HL-60 (cell line): ENCODE data around the gene FREM1.

Source experiments
- DNase-seq, 2 experiments: peaks; one replicate each; pipeline ENCODE4 v3.0.0-alpha.2; 2010 to 2020; ENCODE audit warnings: low read depth in 1 of 2, low spot score in 1 of 2
- H3K27ac ChIP-seq: fragments of 250-450 bp; sonication (Bioruptor Pico); replicated peaks from 2 replicates; pipeline ENCODE4 v1.5.1; 2020; ENCODE audit warnings: mild to moderate bottlenecking, moderate library complexity
- H3K27me3 ChIP-seq: fragments of 250-450 bp; sonication (Bioruptor Pico); 2 replicates; pipeline ENCODE4 v1.5.1; 2021; ENCODE audit warnings: mild to moderate bottlenecking, moderate library complexity; ENCODE audit not compliant: insufficient read depth, poor library complexity, severe bottlenecking
- H3K4me3 ChIP-seq: replicated peaks from 2 replicates; pipeline ENCODE4 v1.5.1; 2011; ENCODE audit warnings: mild to moderate bottlenecking, control low read depth, low read length; ENCODE audit not compliant: insufficient read depth
- CTCF ChIP-seq: IDR thresholded peaks from one replicate; pipeline ENCODE4 v1.5.1; 2011; ENCODE audit warnings: low read length, control low read depth, inconsistent platforms; ENCODE audit not compliant: insufficient read depth
- GABPA ChIP-seq: IDR thresholded peaks from 2 replicates; pipeline ENCODE4 v1.6.1; 2012; ENCODE audit warnings: low read depth
- POLR2AphosphoS5 ChIP-seq: IDR thresholded peaks from 2 replicates; pipeline ENCODE4 v1.6.1; 2012; ENCODE audit warnings: low read depth
- SPI1 ChIP-seq: IDR thresholded peaks from 2 replicates; pipeline ENCODE4 v1.6.1; 2012; ENCODE audit warnings: low read depth, mild to moderate bottlenecking, borderline replicate concordance
- TF ChIP-seq, protein P1 (sequence below): IDR thresholded peaks from 2 replicates; pipeline ENCODE4 v1.6.1; 2012; ENCODE audit warnings: low read depth; ENCODE audit not compliant: insufficient replicate concordance

The FREM1 gene

GRCh38 chr9:14713187-14713767, 197.0 kb downstream of the FREM1 start:
- no peak for DNase-seq
- TF ChIP-seq GABPA (no peak), POLR2AphosphoS5 (no peak), SPI1 (no peak), CTCF (no peak)
- TF ChIP-seq, protein P1, sequence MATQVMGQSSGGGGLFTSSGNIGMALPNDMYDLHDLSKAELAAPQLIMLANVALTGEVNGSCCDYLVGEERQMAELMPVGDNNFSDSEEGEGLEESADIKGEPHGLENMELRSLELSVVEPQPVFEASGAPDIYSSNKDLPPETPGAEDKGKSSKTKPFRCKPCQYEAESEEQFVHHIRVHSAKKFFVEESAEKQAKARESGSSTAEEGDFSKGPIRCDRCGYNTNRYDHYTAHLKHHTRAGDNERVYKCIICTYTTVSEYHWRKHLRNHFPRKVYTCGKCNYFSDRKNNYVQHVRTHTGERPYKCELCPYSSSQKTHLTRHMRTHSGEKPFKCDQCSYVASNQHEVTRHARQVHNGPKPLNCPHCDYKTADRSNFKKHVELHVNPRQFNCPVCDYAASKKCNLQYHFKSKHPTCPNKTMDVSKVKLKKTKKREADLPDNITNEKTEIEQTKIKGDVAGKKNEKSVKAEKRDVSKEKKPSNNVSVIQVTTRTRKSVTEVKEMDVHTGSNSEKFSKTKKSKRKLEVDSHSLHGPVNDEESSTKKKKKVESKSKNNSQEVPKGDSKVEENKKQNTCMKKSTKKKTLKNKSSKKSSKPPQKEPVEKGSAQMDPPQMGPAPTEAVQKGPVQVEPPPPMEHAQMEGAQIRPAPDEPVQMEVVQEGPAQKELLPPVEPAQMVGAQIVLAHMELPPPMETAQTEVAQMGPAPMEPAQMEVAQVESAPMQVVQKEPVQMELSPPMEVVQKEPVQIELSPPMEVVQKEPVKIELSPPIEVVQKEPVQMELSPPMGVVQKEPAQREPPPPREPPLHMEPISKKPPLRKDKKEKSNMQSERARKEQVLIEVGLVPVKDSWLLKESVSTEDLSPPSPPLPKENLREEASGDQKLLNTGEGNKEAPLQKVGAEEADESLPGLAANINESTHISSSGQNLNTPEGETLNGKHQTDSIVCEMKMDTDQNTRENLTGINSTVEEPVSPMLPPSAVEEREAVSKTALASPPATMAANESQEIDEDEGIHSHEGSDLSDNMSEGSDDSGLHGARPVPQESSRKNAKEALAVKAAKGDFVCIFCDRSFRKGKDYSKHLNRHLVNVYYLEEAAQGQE = no peak
- no peaks in the 10 kb centered on the region for H3K27me3 ChIP-seq
- H3K4me3 ChIP-seq = no peak overlapping the region
- no peak overlapping the region for H3K27ac ChIP-seq

DNA sequence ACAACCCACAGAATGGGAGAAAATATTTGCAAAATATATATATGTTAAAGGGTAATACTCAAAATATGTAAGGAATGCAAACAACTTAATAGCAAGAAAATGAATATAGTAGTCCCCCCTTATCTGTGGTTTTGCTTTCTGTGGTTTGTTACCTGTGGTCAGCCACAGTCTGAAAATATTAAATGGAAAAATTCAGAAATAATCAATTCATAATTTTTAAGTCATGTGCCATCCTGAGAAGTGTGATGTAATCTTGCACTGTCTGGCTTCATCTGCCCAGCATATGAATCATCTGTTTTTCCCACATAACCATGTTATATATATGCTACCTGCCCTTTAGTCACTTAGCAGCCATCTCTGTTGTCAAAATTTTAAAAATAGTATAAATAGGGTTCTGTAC, 199.4 kb downstream of the FREM1 start:
- Histone ChIP-seq H3K27ac (no peak overlapping the region), H3K27me3 (no peaks in the 10 kb centered on the region), H3K4me3 (no peak overlapping the region)
- DNase-seq = no peak
- no peak for TF ChIP-seq POLR2AphosphoS5
- TF ChIP-seq CTCF = no peak
- TF ChIP-seq GABPA = no peak
- TF ChIP-seq, protein P1 = no peak
- no peak for TF ChIP-seq SPI1

GRCh38 chr9:14706530-14707140, 203.6 kb downstream of the FREM1 start:
- no peak for DNase-seq
- no peak overlapping the region for H3K4me3 ChIP-seq
- H3K27ac ChIP-seq = no peak overlapping the region
- no peaks in the 10 kb centered on the region for H3K27me3 ChIP-seq
- TF ChIP-seq CTCF = no peak
- TF ChIP-seq GABPA = no peak
- TF ChIP-seq POLR2AphosphoS5 = no peak
